SK-N-SH treated with all-trans-retinoic acid at 6 μM for 48 hours (cell line): Measurements from ENCODE around the gene PVALB.

Experiments used
- ATAC-seq: fragments of 200-7000 bp; cut with Tn5 transposase; 3 replicates; pipeline ENCODE4 v1.9.1; 2020; ENCODE audit warnings: mild to moderate bottlenecking, moderate library complexity
- CSDC2 ChIP-seq: fragments of 250-450 bp; sonication (Bioruptor Pico); IDR thresholded peaks from 2 replicates; pipeline ENCODE4 v1.5.0; 2020; ENCODE audit warnings: mild to moderate bottlenecking, moderate library complexity
- CSRNP3 ChIP-seq: fragments of 250-450 bp; sonication (Bioruptor Pico); IDR thresholded peaks from 2 replicates; pipeline ENCODE4 v1.5.1; 2021; ENCODE audit warnings: mild to moderate bottlenecking, moderate library complexity
- ESRRG ChIP-seq: fragments of 250-450 bp; sonication (Bioruptor Pico); IDR thresholded peaks from 2 replicates; pipeline ENCODE4 v1.6.1; 2021; ENCODE audit warnings: mild to moderate bottlenecking
- GLIS3 ChIP-seq: fragments of 250-450 bp; sonication (Bioruptor Pico); IDR thresholded peaks from 2 replicates; pipeline ENCODE4 v1.5.0; 2020; ENCODE audit warnings: mild to moderate bottlenecking, moderate library complexity
- ISL1 ChIP-seq: fragments of 250-450 bp; sonication (Bioruptor Pico); IDR thresholded peaks from 2 replicates; pipeline ENCODE4 v2.1.2; 2022; ENCODE audit warnings: mild to moderate bottlenecking, moderate library complexity
- OSR1 ChIP-seq: fragments of 250-450 bp; sonication (Bioruptor Pico); IDR thresholded peaks from 2 replicates; pipeline ENCODE4 v1.8.0; 2022; ENCODE audit warnings: moderate library complexity, mild to moderate bottlenecking, inconsistent platforms
- PATZ1 ChIP-seq: fragments of 250-450 bp; sonication (Bioruptor Pico); IDR thresholded peaks from 2 replicates; pipeline ENCODE4 v1.8.0; 2020; ENCODE audit warnings: mild to moderate bottlenecking, moderate library complexity, borderline replicate concordance
- POU6F1 ChIP-seq: fragments of 250-450 bp; sonication (Bioruptor Pico); IDR thresholded peaks from 2 replicates; pipeline ENCODE4 v1.8.0; 2021; ENCODE audit warnings: low read depth, mild to moderate bottlenecking, moderate library complexity, borderline replicate concordance
- PPARA ChIP-seq: fragments of 250-450 bp; sonication (Bioruptor Pico); IDR thresholded peaks from 2 replicates; pipeline ENCODE4 v1.5.0; 2020; ENCODE audit warnings: mild to moderate bottlenecking, borderline replicate concordance
- RARB ChIP-seq: fragments of 250-450 bp; sonication (Bioruptor Pico); IDR thresholded peaks from 2 replicates; pipeline ENCODE4 v1.8.0; 2021; ENCODE audit warnings: mild to moderate bottlenecking, moderate library complexity
- SNAI2 ChIP-seq: fragments of 250-450 bp; sonication (Bioruptor Pico); IDR thresholded peaks from 2 replicates; pipeline ENCODE4 v1.5.0; 2020; ENCODE audit warnings: mild to moderate bottlenecking, moderate library complexity
- TCF4 ChIP-seq: fragments of 250-450 bp; sonication (Bioruptor Pico); IDR thresholded peaks from 2 replicates; pipeline ENCODE4 v1.8.0; 2021; ENCODE audit warnings: mild to moderate bottlenecking, moderate library complexity, borderline replicate concordance
- TOX ChIP-seq: fragments of 250-450 bp; sonication (Bioruptor Pico); IDR thresholded peaks from 2 replicates; pipeline ENCODE4 v1.8.0; 2021; ENCODE audit warnings: mild to moderate bottlenecking, moderate library complexity, borderline replicate concordance
- TSHZ2 ChIP-seq: fragments of 250-450 bp; sonication (Bioruptor Pico); IDR thresholded peaks from 2 replicates; pipeline ENCODE4 v1.5.0; 2020; ENCODE audit warnings: mild to moderate bottlenecking, moderate library complexity
- ZC3H10 ChIP-seq: fragments of 250-450 bp; sonication (Bioruptor Pico); IDR thresholded peaks from 2 replicates; pipeline ENCODE4 v1.5.1; 2021; ENCODE audit warnings: mild to moderate bottlenecking, moderate library complexity
- ZFP3 ChIP-seq: fragments of 250-450 bp; sonication (Bioruptor Pico); IDR thresholded peaks from 2 replicates; pipeline ENCODE4 v1.5.0; 2020; ENCODE audit warnings: mild to moderate bottlenecking, moderate library complexity
- ZFP30 ChIP-seq: fragments of 450-650 bp; formaldehyde crosslinking; IDR thresholded peaks from 2 replicates; pipeline ENCODE4 v1.5.0; 2022; ENCODE audit warnings: mild to moderate bottlenecking, moderate library complexity
- ZNF565 ChIP-seq: fragments of 450-650 bp; formaldehyde crosslinking; conservative IDR thresholded peaks from 2 replicates; pipeline ENCODE4 v1.5.0; 2020; ENCODE audit warnings: low read depth, mild to moderate bottlenecking, moderate library complexity
- ZNF70 ChIP-seq: fragments of 450-650 bp; formaldehyde crosslinking; IDR thresholded peaks from 2 replicates; pipeline ENCODE4 v1.5.0; 2020; ENCODE audit warnings: mild to moderate bottlenecking, moderate library complexity
- ZNF8 ChIP-seq: fragments of 450-650 bp; formaldehyde crosslinking; IDR thresholded peaks from 2 replicates; pipeline ENCODE4 v1.5.0; 2020; ENCODE audit warnings: mild to moderate bottlenecking, moderate library complexity

Gene PVALB

GRCh38 chr22:36850056-36850455, 33.2 kb upstream of the PVALB start (continued):
- TF ChIP-seq CSRNP3 (CRISPR knock-in tag) (no peak), CSDC2 (no peak), PATZ1 (CRISPR knock-in tag) (no peak), OSR1 (no peak), PPARA (no peak), ZC3H10 (CRISPR knock-in tag) (no peak)
- TF ChIP-seq, all 23 proteins: peak for 0

- ATAC-seq, result no peak
- no peak for TF ChIP-seq ESRRG (CRISPR knock-in tag)
- TF ChIP-seq CSRNP3 (CRISPR knock-in tag), result no peak
- TF ChIP-seq PATZ1 (CRISPR knock-in tag), result no peak
- no peak for TF ChIP-seq OSR1
- no peak for TF ChIP-seq CSDC2
Observed at GRCh38 chr22:36846949-36847348, 30.1 kb upstream of the PVALB start.

GRCh38 chr22:36846271-36846670, 29.4 kb upstream of the PVALB start:
- ATAC-seq, result no peak
- no peak for TF ChIP-seq TOX

- no peak for ATAC-seq
Observed at GRCh38 chr22:36840106-36840505, 23.3 kb upstream of the PVALB start.

More at GRCh38 chr22:36840106-36840505, 23.3 kb upstream of the PVALB start:
- no peak for TF ChIP-seq TCF4
- TF ChIP-seq ZNF8 (CRISPR knock-in tag), result no peak
- TF ChIP-seq GLIS3 (CRISPR knock-in tag), result no peak
- TF ChIP-seq ESRRG (CRISPR knock-in tag), result no peak
- no peak for TF ChIP-seq ZNF565 (CRISPR knock-in tag)
- no peak for TF ChIP-seq ZFP30 (CRISPR knock-in tag)
- no peak for TF ChIP-seq RARB (CRISPR knock-in tag)
- TF ChIP-seq TSHZ2 (CRISPR knock-in tag), result no peak
- TF ChIP-seq PPARA, result no peak
- no peak for TF ChIP-seq PATZ1 (CRISPR knock-in tag)
- no peak for TF ChIP-seq TOX
- TF ChIP-seq ZFP3 (CRISPR knock-in tag), result no peak
- no peak for TF ChIP-seq SNAI2 (CRISPR knock-in tag)
- no peak for TF ChIP-seq ZNF70 (CRISPR knock-in tag)
- TF ChIP-seq ISL1 (CRISPR knock-in tag), result no peak
- TF ChIP-seq POU6F1 (CRISPR knock-in tag), result no peak
- no peak for TF ChIP-seq CSDC2
